AG09309 (cell line): ENCODE data around the gene PCNX2.

Experiments
- DNase-seq: peaks from one replicate; pipeline ENCODE4 v3.0.0-alpha.2; 2010; ENCODE audit warnings: low read depth
- H3K4me3 ChIP-seq: 2 replicates; pipeline ENCODE4 v1.5.1; 2011; ENCODE audit warnings: mild to moderate bottlenecking, low read depth, low read length, moderate library complexity; ENCODE audit not compliant: control insufficient read depth
- CTCF ChIP-seq: IDR thresholded peaks from 2 replicates; pipeline ENCODE4 v1.5.1; 2011; ENCODE audit warnings: mild to moderate bottlenecking, low read depth, low read length, inconsistent platforms; ENCODE audit not compliant: insufficient read depth, control insufficient read depth; ENCODE audit errors: missing control alignments

Gene PCNX2

GRCh38 chr1:232937741-232938375, 357.7 kb downstream of the PCNX2 start:
- TF ChIP-seq CTCF: no peak
- no peak for DNase-seq
- no peak overlapping the region for H3K4me3 ChIP-seq

GRCh38 chr1:232936941-232937340, 358.6 kb downstream of the PCNX2 start:
- no peak overlapping the region for H3K4me3 ChIP-seq
- no peak for DNase-seq
- no peak for TF ChIP-seq CTCF
